Ishikawa (cell line): ENCODE measurements around the gene ARID1B.

Source experiments
- CEBPB ChIP-seq: IDR thresholded peaks from 2 replicates; pipeline ENCODE4 v1.6.1; 2012
- CREB1 ChIP-seq: IDR thresholded peaks from 2 replicates; pipeline ENCODE4 v1.6.1; 2012; ENCODE audit warnings: low read depth
- EGR1 ChIP-seq: IDR thresholded peaks from 2 replicates; pipeline ENCODE4 v1.6.1; 2012
- EP300 ChIP-seq: IDR thresholded peaks from 2 replicates; pipeline ENCODE4 v1.6.1; 2012; ENCODE audit warnings: borderline replicate concordance
- FOXM1 ChIP-seq: IDR thresholded peaks from 2 replicates; pipeline ENCODE4 v1.6.1; 2012; ENCODE audit warnings: low read depth, borderline replicate concordance
- NFIC ChIP-seq: IDR thresholded peaks from 2 replicates; pipeline ENCODE4 v1.6.1; 2012
- RAD21 ChIP-seq: IDR thresholded peaks from 2 replicates; pipeline ENCODE4 v1.6.1; 2012; ENCODE audit warnings: low read depth
- TAF1 ChIP-seq: IDR thresholded peaks from 2 replicates; pipeline ENCODE4 v1.6.1; 2012; ENCODE audit warnings: low read depth, mild to moderate bottlenecking
- TCF12 ChIP-seq: IDR thresholded peaks from 2 replicates; pipeline ENCODE4 v1.6.1; 2012; ENCODE audit warnings: low read depth
- TEAD4 ChIP-seq: IDR thresholded peaks from 2 replicates; pipeline ENCODE4 v1.6.1; 2012
- YY1 ChIP-seq: IDR thresholded peaks from 2 replicates; pipeline ENCODE4 v1.6.1; 2012; ENCODE audit warnings: low read depth
- ZBTB7A ChIP-seq: IDR thresholded peaks from 2 replicates; pipeline ENCODE4 v1.6.1; 2012; ENCODE audit warnings: low read depth
- TF ChIP-seq, protein P1 (sequence below): IDR thresholded peaks from 2 replicates; pipeline ENCODE4 v1.6.1; 2012; ENCODE audit warnings: low read depth, mild to moderate bottlenecking
- TF ChIP-seq, protein P2 (sequence below): IDR thresholded peaks from 2 replicates; pipeline ENCODE4 v1.6.1; 2012
- TF ChIP-seq, protein P3 (sequence below): IDR thresholded peaks from 2 replicates; pipeline ENCODE4 v1.6.1; 2012

Gene ARID1B

DNA sequence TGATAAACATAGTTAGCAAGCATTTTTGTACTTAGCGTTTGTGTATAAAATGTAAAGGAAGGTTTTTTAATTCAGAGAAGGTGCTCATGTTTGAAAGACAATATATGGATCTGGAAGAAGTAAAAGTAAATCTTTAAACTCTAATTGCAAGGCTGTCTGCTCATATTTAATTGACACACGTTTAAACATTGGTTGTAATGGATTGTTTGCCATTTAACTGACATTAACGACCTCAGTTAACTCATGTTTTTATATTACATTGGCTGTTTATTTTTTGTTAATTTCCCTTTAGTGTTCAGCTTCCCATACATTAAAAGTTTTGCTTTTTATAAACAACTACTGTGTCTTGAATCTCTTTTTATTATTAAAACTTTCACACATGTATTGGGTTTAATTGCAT lies 208.1 kb downstream of the ARID1B start:
- TF ChIP-seq EP300, result no peak
- no peak for TF ChIP-seq ZBTB7A
- no peak for TF ChIP-seq TAF1

DNA sequence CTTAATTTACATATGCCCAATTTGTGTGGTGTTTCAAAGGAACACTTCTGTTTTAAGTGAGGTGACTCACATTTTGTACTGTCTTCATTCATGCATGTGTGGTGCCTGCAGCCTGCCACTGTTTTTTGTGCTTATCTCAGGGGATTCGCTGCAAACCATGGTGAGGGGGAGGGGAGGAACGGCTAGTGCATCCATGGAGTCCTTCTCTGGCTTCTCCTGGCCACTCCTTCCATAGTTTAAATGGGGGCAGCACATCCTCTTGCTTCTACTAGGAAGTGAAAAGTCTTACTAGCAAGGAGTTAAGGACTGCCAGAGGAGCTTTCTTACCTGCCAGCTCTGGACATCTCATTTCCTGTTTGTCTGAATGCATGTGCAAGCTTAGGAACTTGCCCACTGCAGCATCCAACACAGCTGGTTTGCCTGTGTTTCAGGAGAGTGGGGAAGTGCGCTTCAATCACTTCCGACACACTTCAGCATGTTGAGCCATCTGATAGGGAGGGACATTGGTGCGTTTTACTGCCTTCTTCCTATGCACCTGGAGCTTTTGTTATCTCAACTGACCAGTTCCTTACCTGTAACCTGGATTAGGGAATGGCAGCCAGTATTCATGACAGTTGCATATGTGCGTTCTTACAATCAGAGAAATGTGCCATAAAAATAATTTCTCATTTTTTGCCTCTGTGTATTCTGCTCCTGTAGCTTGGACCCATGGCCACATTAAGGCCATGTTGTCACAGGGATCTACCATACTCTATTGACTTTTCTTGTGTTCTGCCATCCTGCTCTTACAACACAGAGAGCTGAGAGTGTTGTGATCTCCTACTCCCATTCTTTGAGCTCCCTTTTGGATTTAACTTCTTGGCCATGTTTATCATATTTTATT lies 211.3 kb downstream of the ARID1B start:
- TF ChIP-seq EP300 (no peak), YY1 (no peak), CEBPB (no peak), FOXM1 (no peak), EGR1 (no peak), TCF12 (no peak), TEAD4 (no peak), CREB1 (no peak), NFIC (no peak), ZBTB7A (no peak), TAF1 (no peak), RAD21 (no peak)
- TF ChIP-seq, protein P1, sequence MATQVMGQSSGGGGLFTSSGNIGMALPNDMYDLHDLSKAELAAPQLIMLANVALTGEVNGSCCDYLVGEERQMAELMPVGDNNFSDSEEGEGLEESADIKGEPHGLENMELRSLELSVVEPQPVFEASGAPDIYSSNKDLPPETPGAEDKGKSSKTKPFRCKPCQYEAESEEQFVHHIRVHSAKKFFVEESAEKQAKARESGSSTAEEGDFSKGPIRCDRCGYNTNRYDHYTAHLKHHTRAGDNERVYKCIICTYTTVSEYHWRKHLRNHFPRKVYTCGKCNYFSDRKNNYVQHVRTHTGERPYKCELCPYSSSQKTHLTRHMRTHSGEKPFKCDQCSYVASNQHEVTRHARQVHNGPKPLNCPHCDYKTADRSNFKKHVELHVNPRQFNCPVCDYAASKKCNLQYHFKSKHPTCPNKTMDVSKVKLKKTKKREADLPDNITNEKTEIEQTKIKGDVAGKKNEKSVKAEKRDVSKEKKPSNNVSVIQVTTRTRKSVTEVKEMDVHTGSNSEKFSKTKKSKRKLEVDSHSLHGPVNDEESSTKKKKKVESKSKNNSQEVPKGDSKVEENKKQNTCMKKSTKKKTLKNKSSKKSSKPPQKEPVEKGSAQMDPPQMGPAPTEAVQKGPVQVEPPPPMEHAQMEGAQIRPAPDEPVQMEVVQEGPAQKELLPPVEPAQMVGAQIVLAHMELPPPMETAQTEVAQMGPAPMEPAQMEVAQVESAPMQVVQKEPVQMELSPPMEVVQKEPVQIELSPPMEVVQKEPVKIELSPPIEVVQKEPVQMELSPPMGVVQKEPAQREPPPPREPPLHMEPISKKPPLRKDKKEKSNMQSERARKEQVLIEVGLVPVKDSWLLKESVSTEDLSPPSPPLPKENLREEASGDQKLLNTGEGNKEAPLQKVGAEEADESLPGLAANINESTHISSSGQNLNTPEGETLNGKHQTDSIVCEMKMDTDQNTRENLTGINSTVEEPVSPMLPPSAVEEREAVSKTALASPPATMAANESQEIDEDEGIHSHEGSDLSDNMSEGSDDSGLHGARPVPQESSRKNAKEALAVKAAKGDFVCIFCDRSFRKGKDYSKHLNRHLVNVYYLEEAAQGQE, result no peak
- TF ChIP-seq, protein P2, sequence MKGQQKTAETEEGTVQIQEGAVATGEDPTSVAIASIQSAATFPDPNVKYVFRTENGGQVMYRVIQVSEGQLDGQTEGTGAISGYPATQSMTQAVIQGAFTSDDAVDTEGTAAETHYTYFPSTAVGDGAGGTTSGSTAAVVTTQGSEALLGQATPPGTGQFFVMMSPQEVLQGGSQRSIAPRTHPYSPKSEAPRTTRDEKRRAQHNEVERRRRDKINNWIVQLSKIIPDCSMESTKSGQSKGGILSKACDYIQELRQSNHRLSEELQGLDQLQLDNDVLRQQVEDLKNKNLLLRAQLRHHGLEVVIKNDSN, result no peak
- TF ChIP-seq, protein P3, sequence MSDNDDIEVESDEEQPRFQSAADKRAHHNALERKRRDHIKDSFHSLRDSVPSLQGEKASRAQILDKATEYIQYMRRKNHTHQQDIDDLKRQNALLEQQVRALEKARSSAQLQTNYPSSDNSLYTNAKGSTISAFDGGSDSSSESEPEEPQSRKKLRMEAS, result no peak

DNA sequence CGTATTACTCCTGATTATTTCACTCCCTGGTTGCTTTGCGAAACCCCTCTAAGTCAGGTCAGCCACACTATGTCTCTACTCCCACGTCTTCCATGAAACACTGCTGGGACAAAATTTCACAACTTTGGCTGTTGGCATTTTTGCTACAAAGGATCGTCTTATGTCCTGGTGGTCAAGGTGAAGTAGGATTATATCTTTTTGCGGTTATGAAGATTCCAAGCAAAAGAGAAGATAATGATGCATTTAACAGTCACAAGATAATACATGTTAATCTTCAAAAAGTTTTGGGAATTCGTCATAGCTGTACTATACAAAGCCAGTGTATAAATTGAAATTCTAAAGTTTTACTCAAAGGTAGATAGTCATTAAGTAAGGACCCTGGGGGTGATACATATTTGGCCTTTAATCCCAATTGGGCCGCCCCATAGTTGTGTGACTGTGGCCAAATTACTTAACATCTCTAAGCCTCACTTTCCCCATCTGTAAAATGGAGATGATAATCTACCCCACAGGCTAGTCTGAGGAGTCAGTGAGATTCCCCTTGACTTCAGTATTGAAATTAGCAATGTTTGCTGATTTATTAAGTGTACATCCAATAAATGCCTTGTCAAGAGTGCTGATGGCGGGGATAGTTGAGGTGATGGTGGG lies 212.1 kb downstream of the ARID1B start:
- no peak for TF ChIP-seq ZBTB7A
- TF ChIP-seq FOXM1, result no peak
- TF ChIP-seq TCF12, result no peak
- TF ChIP-seq TEAD4, result no peak
- TF ChIP-seq, protein P1, result no peak
- TF ChIP-seq EGR1, result no peak
- TF ChIP-seq, protein P2, result no peak
- TF ChIP-seq EP300, result no peak
- no peak for TF ChIP-seq CEBPB
- no peak for TF ChIP-seq YY1
- TF ChIP-seq TAF1, result no peak
- no peak for TF ChIP-seq RAD21

DNA sequence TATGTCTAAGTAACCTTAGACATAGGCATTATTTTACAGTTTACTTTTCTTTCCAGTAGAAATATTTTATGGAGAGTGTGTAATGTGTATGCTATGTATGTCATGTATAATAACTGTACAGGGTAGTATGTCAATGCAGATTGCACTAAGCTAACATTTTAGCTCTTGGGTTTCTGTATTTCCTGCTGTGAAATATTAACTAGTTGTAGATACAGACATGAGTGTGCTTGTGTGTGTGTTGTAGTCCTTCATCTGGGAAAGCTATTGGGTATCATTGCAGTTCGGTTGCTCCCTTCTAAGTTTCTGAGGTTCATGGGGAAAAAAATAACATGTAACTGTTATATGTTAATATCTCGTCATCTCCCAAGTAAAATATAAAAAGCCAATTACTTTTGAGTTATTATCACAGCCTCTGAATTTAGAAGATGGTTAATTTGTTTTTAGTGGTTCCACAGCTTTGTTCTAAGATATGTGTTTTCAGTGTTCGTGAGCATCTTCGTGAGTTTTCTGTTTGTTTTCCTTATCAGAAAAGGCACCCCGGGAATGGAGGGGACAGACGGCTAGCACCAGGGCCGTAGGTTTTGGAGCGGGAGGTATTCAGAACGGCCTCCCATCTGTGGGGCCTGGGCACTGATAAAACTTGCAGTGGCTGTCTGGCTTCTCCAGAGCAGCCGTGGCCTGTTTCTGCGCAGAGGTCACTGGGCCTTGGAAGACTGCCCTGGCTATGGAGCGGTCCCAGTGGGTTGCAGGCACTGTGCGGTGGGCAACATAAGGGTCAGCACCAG lies 215.0 kb downstream of the ARID1B start:
- no peak for TF ChIP-seq TCF12
- TF ChIP-seq RAD21, result no peak
- no peak for TF ChIP-seq NFIC
- TF ChIP-seq TAF1, result no peak

DNA sequence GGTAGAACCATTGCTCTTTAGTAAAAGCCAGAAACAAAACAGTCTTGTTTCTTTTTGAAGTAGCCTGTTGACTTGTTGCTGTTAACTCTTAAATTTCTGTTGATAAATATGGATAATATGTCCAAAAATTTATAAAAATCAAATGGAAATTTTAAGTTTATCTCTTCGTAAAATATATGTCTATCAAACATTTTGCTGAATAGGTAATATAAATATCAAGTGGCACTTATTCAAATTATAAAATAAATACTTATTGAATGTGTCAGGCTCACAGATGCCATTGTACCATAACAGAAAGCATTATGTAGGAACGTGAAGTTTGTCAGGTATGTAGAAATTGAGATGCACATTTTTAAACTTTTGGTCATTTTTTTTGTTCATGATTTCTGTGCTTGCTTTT lies 216.5 kb downstream of the ARID1B start:
- no peak for TF ChIP-seq NFIC
- TF ChIP-seq, protein P3, result no peak
- no peak for TF ChIP-seq CEBPB
- TF ChIP-seq EP300, result no peak
- no peak for TF ChIP-seq YY1
- no peak for TF ChIP-seq EGR1
- no peak for TF ChIP-seq ZBTB7A
- TF ChIP-seq, protein P2, result no peak
- TF ChIP-seq FOXM1, result no peak
- no peak for TF ChIP-seq TAF1
